Measurements from ENCODE around the gene ZNF432.
"Not testable (repeated sequence)": the region's sequence is repeated elsewhere in the genome, so short reads cannot be mapped to it uniquely, and the experiment has no call there.

The ZNF432 gene

GRCh38 chr19:52048555-52049501 lies at the start of gene ZNF432:
Gene ZNF432, minus strand, starts transcription at chr19:52048838. Its CDS starts 1,970 bp downstream, at chr19:52046868.
- peak; percentile 36 for DNase-seq

- DNase-seq, result not testable (repeated sequence)
Observed at GRCh38 chr19:52096416-52096815, 47.8 kb upstream of the ZNF432 start.

GRCh38 chr19:52095172-52096014 lies 46.8 kb upstream of the ZNF432 start, which contains the start of gene ZNF841:
Gene ZNF841, minus strand, starts transcription at chr19:52095765. Its CDS starts 10,964 bp downstream, at chr19:52084801.
- peak; percentile 30 for DNase-seq

- DNase-seq, result no peak
Observed at GRCh38 chr19:52094526-52095130, 46.0 kb upstream of the ZNF432 start.

GRCh38 chr19:52086481-52086880 lies 37.8 kb upstream of the ZNF432 start:
- DNase-seq, result no peak

- no peak for DNase-seq
Observed at GRCh38 chr19:52070496-52070895, 21.9 kb upstream of the ZNF432 start.

GRCh38 chr19:52069653-52070052 lies 21.0 kb upstream of the ZNF432 start:
- no peak for DNase-seq

GRCh38 chr19:52066258-52066863 lies 17.7 kb upstream of the ZNF432 start:
- no peak for DNase-seq

GRCh38 chr19:52065399-52065798 lies 16.8 kb upstream of the ZNF432 start:
- no peak for DNase-seq

GRCh38 chr19:52056480-52056879 lies 7.8 kb upstream of the ZNF432 start:
- not testable (repeated sequence) for DNase-seq

- DNase-seq, result not testable (repeated sequence)
Observed at GRCh38 chr19:52051736-52052135, 3.1 kb upstream of the ZNF432 start.

GRCh38 chr19:52039169-52039568 lies 9.5 kb downstream of the ZNF432 start:
- no peak for DNase-seq

GRCh38 chr19:52034051-52034728 lies 14.4 kb downstream of the ZNF432 start:
- no peak for DNase-seq

GRCh38 chr19:52028780-52029123 lies 19.9 kb downstream of the ZNF432 start:
- DNase-seq, result no peak

- DNase-seq, result peak; percentile 85
Observed at GRCh38 chr19:52028027-52028779, 20.4 kb downstream of the ZNF432 start, which contains the start of gene ZNF614. Gene ZNF614, minus strand, starts transcription at chr19:52028379. Its CDS starts 2,634 bp downstream, at chr19:52025745.

- DNase-seq, result not testable (repeated sequence)
Observed at GRCh38 chr19:52026255-52026990, 22.2 kb downstream of the ZNF432 start.

GRCh38 chr19:52024478-52024877 lies 24.2 kb downstream of the ZNF432 start:
- DNase-seq, result not testable (repeated sequence)

GRCh38 chr19:52022193-52022592 lies 26.4 kb downstream of the ZNF432 start:
- DNase-seq, result no peak

GRCh38 chr19:52020506-52020905 lies 28.1 kb downstream of the ZNF432 start:
- DNase-seq, result no peak

- no peak for DNase-seq
Observed at GRCh38 chr19:52010674-52011073, 38.0 kb downstream of the ZNF432 start.

Data from NCI-H524 treated with DMSO at 0.1 percent for 48 hours (cell line).